ENCODE data around the gene ENHO. TPM values are rescaled to one million over a fixed set of nuclear protein-coding genes. Genes with fewer than 3 reads are reported as not detected.

The ENHO gene
- total and polyA plus RNA-seq, 2 experiments from 2014 or later = 1.5 to 9.4 TPM

DNA sequence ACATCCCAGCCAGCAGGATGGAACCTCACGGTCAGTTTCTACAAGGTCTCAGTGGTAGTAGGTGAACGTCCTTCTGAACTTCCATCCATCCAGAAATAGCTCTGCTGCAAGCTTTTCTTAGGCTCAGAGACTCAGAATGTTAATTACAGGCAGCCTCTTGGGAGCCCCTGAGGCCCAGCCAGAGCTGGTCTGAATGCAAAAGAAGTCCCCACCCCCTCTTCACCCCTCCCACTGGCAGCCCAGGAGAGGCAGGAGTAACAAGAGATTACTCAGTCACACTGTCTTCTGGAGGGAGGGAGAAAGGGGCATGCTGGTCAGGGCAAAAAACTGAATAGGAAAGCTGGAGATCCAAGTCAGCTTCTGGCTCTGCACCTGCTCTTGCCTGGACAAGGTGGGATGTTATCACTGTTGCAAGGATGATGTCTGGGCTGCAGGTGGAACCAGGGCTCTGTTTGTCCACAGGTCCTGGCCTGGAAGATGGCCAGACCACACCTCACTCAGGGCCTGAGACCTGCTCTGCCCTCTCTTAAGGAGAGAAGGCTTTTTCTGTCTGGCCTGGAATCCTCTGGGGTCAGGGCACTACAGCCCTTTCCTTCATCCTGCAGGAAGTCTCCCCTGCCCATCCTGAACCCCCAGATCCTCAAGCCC lies 9.1 kb downstream of the ENHO start:
- Histone ChIP-seq H3K27me3 (no peaks in the 10 kb centered on the region), H3K79me2 (no peaks in the 10 kb centered on the region), H3K4me1 (ENCODE audit: insufficient read depth) (peaks cover 14% of the 10 kb centered on the region), H2AFZ (no peak overlapping the region), H3K4me3 (no peak overlapping the region), H3K27ac (no peak overlapping the region), H3K9me2 (replicated peaks; ENCODE audit: insufficient read depth) (no peaks in the 10 kb centered on the region), H3K9me3 (ENCODE audit: low read depth) (no peaks in the 10 kb centered on the region), H3K36me3 (replicated peaks; ENCODE audit: insufficient read depth, low read depth) (no peaks in the 10 kb centered on the region), H3K4me2 (no peak overlapping the region), H4K20me1 (ENCODE audit: insufficient read depth, poor library complexity, severe bottlenecking) (no peaks in the 10 kb centered on the region)
- DNase-seq (ENCODE audit: low spot score) = peak; percentile 18
- TF ChIP-seq EZH2 (IDR thresholded peaks at IDR 0.05; ENCODE audit: borderline replicate concordance) = no peak
- no peak for TF ChIP-seq EZH2phosphoT487 (IDR thresholded peaks at IDR 0.05; ENCODE audit: low read depth, severe bottlenecking, unreplicated experiment)
- TF ChIP-seq, protein P1, sequence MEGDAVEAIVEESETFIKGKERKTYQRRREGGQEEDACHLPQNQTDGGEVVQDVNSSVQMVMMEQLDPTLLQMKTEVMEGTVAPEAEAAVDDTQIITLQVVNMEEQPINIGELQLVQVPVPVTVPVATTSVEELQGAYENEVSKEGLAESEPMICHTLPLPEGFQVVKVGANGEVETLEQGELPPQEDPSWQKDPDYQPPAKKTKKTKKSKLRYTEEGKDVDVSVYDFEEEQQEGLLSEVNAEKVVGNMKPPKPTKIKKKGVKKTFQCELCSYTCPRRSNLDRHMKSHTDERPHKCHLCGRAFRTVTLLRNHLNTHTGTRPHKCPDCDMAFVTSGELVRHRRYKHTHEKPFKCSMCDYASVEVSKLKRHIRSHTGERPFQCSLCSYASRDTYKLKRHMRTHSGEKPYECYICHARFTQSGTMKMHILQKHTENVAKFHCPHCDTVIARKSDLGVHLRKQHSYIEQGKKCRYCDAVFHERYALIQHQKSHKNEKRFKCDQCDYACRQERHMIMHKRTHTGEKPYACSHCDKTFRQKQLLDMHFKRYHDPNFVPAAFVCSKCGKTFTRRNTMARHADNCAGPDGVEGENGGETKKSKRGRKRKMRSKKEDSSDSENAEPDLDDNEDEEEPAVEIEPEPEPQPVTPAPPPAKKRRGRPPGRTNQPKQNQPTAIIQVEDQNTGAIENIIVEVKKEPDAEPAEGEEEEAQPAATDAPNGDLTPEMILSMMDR (IDR thresholded peaks at IDR 0.05; ENCODE audit: poor library complexity) = no peak
- WGBS (ENCODE audit: low lambda C conversion rate, missing lambda C conversion rate) = 53% methylated on average over 2 of the region's 2 CpGs

DNA sequence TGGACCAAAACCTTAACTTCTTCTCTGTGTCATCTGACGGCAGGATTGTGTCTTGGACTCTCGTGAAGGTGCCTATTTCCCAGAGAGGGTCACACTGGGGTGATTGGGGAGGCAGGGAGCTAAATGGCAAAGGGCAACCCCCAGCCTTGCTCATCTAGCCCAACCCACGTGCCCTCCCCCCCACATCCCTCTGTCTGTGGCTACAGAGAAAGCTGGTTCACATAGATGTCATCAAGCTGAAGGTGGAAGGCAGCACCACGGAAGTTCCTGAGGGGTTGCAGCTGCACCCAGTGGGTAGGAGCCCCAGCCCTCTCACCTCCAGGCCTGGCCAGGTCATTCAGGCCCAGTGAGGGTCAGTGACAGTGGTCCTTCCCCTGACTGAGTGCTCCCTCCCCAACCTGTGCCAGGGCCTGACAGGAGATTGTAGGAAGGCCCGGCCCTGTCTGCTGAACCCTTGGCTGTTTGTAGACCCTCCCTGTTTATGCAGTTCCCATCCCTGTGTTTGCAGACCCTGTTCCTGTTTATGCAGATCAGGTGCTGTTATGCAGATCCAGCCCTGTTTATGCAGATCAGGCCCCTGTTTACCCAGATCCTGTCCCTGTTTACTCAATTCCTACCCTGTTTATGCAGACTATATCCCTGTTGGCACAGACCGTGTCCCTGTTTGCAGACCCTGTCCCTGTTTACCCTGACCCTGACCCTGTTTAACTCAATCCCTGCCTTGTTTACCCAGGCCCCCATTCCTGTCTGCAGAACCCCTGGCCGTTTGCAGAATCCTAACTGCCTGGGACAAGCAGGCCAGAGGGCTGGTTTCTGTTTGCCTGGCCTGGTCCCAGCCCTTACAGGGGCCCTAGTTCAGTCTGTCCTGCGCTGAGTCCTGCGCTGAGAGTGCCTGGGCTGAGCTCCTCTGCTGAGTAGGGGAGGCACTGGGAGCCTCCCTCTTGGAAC lies 10.4 kb downstream of the ENHO start:
- Histone ChIP-seq H3K9me3 (ENCODE audit: low read depth) (no peaks in the 10 kb centered on the region), H3K4me1 (ENCODE audit: insufficient read depth) (peaks cover 14% of the 10 kb centered on the region), H4K20me1 (ENCODE audit: insufficient read depth, poor library complexity, severe bottlenecking) (no peaks in the 10 kb centered on the region), H3K36me3 (replicated peaks; ENCODE audit: insufficient read depth, low read depth) (no peaks in the 10 kb centered on the region), H3K27ac (no peak overlapping the region), H2AFZ (no peak overlapping the region), H3K9me2 (replicated peaks; ENCODE audit: insufficient read depth) (no peaks in the 10 kb centered on the region), H3K27me3 (no peaks in the 10 kb centered on the region), H3K79me2 (no peaks in the 10 kb centered on the region), H3K4me2 (no peak overlapping the region), H3K4me3 (no peak overlapping the region)
- WGBS (ENCODE audit: low lambda C conversion rate, missing lambda C conversion rate) = 56% methylated on average over 9 of the region's 9 CpGs
- DNase-seq (ENCODE audit: low spot score) = peak; percentile 18
- TF ChIP-seq, protein P1 (IDR thresholded peaks at IDR 0.05; ENCODE audit: poor library complexity) = no peak
- TF ChIP-seq EZH2phosphoT487 (IDR thresholded peaks at IDR 0.05; ENCODE audit: low read depth, severe bottlenecking, unreplicated experiment) (no peak), EZH2 (IDR thresholded peaks at IDR 0.05; ENCODE audit: borderline replicate concordance) (no peak)

DNA sequence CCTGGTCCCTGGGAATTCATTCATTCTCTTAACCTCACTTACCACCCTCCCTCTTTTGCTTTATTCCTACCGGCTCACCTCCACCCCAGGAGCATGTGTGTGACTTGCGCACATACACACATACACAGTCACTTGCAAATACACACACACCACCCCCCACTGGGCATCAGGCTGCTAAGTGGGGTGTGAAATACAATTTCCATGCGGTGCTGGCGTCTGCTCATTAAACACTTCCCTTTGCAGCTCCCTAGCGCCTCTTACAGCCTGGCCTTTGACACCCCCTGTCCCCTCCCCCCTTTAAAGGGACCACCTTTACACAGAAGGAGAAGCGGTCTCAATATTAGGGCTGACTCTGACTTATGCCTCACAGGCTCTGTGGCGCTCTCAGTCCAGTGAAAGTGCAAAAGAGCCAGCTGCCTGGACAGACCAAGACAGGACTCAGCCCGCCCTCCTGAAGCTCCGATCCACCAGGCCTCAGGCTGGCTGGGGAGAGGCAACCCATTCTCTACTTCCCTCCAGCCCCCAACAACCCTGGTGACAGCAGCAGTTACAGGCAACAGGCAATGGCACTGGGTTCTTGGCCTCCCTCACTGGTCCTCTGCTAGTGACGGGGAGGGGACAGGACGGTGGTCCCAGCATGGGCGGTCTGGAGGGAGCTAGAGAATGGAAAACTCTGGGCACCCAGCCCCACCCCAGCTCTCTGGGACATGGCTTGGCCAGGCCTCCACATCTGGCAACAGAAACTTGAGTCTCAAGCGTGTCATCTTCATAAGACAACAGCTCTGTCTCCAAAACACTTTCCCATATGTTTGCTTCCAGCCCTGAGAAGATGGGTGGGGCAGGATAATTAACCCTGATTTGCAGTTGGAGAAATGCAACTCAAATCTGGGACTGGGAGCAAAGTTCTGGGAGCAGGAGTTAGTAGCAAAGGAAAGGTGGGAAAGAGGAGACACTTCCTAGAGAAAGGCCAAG lies 12.0 kb downstream of the ENHO start:
- H2AFZ ChIP-seq = no peak overlapping the region
- H3K27me3 ChIP-seq = no peaks in the 10 kb centered on the region
- no peaks in the 10 kb centered on the region for H3K79me2 ChIP-seq
- 68% methylated on average over 13 of the region's 13 CpGs for WGBS (ENCODE audit: low lambda C conversion rate, missing lambda C conversion rate)
- no peaks in the 10 kb centered on the region for H3K9me2 ChIP-seq (replicated peaks; ENCODE audit: insufficient read depth)
- DNase-seq (ENCODE audit: low spot score) = no peak
- TF ChIP-seq EZH2phosphoT487 (IDR thresholded peaks at IDR 0.05; ENCODE audit: low read depth, severe bottlenecking, unreplicated experiment) (no peak), EZH2 (IDR thresholded peaks at IDR 0.05; ENCODE audit: borderline replicate concordance) (no peak)
- TF ChIP-seq, protein P1 (IDR thresholded peaks at IDR 0.05; ENCODE audit: poor library complexity) = no peak
- no peak overlapping the region for H3K4me3 ChIP-seq
- no peak overlapping the region for H3K4me2 ChIP-seq
- no peaks in the 10 kb centered on the region for H4K20me1 ChIP-seq (ENCODE audit: insufficient read depth, poor library complexity, severe bottlenecking)
- H3K36me3 ChIP-seq (replicated peaks; ENCODE audit: insufficient read depth, low read depth) = no peaks in the 10 kb centered on the region
- H3K9me3 ChIP-seq (ENCODE audit: low read depth) = no peaks in the 10 kb centered on the region
- peaks cover 14% of the 10 kb centered on the region for H3K4me1 ChIP-seq (ENCODE audit: insufficient read depth)
- no peak overlapping the region for H3K27ac ChIP-seq
